CD4-positive, alpha-beta T cell (primary cell): ENCODE measurements around the gene ANKFN1. TPM values are rescaled to one million over a fixed set of nuclear protein-coding genes. Genes with fewer than 3 reads are reported as not detected.

ENCODE experiments used
- ATAC-seq: fragments of 200-7000 bp; cut with Tn5 transposase; one replicate; pipeline ENCODE4 v1.10.0; 2022; ENCODE audit warnings: mild to moderate bottlenecking; ENCODE audit not compliant: poor library complexity
- CTCF ChIA-PET: fragments of 350-600 bp; sonication (Branson Sonifier 250); formaldehyde crosslinking; loops from one replicate; lab custom pipeline; 2021; ENCODE audit warnings: antibody characterized with exemption, inconsistent platforms; lab: Charles Lee
- POLR2A ChIA-PET: fragments of 350-600 bp; sonication (Branson Sonifier 250); formaldehyde crosslinking; loops from one replicate; lab custom pipeline; 2021; ENCODE audit warnings: antibody characterized with exemption, inconsistent platforms; lab: Charles Lee
- DNase-seq, 14 experiments: peaks; one replicate each; pipeline ENCODE4 v3.0.0-alpha.2; 2013 to 2020; ENCODE audit warnings: mixed read lengths in 2 of 14
- H3K27ac ChIP-seq, 2 donors: one replicate each; pipeline versions ENCODE4 v1.5.1 to v1.7.0; 2013; ENCODE audit warnings: low read length in 2 of 2, low read depth in 1 of 2, mild to moderate bottlenecking in 1 of 2
- H3K27me3 ChIP-seq, 2 experiments: 1 replicate in 1 of 2; 2 replicates in 1 of 2; pipeline versions ENCODE4 v1.6.1 to v1.7.0; 2013; ENCODE audit warnings: low read length in 2 of 2, control low read depth in 1 of 2, mild to moderate bottlenecking in 1 of 2, moderate library complexity in 1 of 2; ENCODE audit not compliant: insufficient read depth in 2 of 2, control insufficient read depth in 1 of 2
- H3K36me3 ChIP-seq: one replicate; pipeline ENCODE4 v1.6.1; 2013; ENCODE audit warnings: low read length, control low read depth; ENCODE audit not compliant: insufficient read depth
- H3K4me1 ChIP-seq: one replicate; pipeline ENCODE4 v1.6.1; 2013; ENCODE audit warnings: low read length, control low read depth; ENCODE audit not compliant: insufficient read depth
- H3K4me3 ChIP-seq: one replicate; pipeline ENCODE4 v1.5.1; 2013; ENCODE audit warnings: mild to moderate bottlenecking, low read length, moderate library complexity
- H3K9me3 ChIP-seq, 2 experiments: 1 replicate in 1 of 2; 2 replicates in 1 of 2; pipeline versions ENCODE4 v1.6.1 to v1.7.0; 2013; ENCODE audit warnings: low read length in 2 of 2, mild to moderate bottlenecking in 2 of 2, control low read depth in 1 of 2, moderate library complexity in 1 of 2; ENCODE audit not compliant: control insufficient read depth in 1 of 2, insufficient read depth in 1 of 2
- H3K27ac Mint-ChIP-seq: one replicate; pipeline ENCODE4 v1.8.0; 2020; ENCODE audit warnings: mixed read lengths
- H3K27me3 Mint-ChIP-seq: one replicate; pipeline ENCODE4 v1.8.0; 2021; ENCODE audit warnings: mixed read lengths
- H3K36me3 Mint-ChIP-seq: one replicate; pipeline ENCODE4 v1.8.0; 2021; ENCODE audit warnings: low read depth, mixed read lengths
- H3K4me1 Mint-ChIP-seq: one replicate; pipeline ENCODE4 v1.8.0; 2021; ENCODE audit warnings: low read depth, mixed read lengths
- H3K4me3 Mint-ChIP-seq: one replicate; pipeline ENCODE4 v1.8.0; 2020; ENCODE audit warnings: mild to moderate bottlenecking, mixed read lengths
- H3K9me3 Mint-ChIP-seq: one replicate; pipeline ENCODE4 v1.8.0; 2020; ENCODE audit warnings: mixed read lengths
- intact Hi-C, 2 experiments: fragments of 100-400 bp; cut with DNase I in 1 of 2; cut with micrococcal nuclease in 1 of 2; formaldehyde crosslinking; loops; one replicate each; pipeline versions ENCODE4 v1.15.1 to v1.9.0; 2023 to 2025; cut with DNase I, micrococcal nuclease
- total RNA-seq, 174 experiments: library from RNA in 2 of 174; stranded (reverse) in 2 of 174; gene quantifications; one replicate each; pipeline ENCODE4 v1.2.3 and lab custom pipeline; 2021 to 2026
- TF ChIP-seq, protein P1 (sequence below): fragments of 200-600 bp; IDR thresholded peaks from one replicate; pipeline ENCODE4 v1.8.0; 2022; ENCODE audit warnings: antibody characterized with exemption, mild to moderate bottlenecking

The ANKFN1 gene
- total RNA-seq, 2 experiments from 2014 or later, result not detected

DNA sequence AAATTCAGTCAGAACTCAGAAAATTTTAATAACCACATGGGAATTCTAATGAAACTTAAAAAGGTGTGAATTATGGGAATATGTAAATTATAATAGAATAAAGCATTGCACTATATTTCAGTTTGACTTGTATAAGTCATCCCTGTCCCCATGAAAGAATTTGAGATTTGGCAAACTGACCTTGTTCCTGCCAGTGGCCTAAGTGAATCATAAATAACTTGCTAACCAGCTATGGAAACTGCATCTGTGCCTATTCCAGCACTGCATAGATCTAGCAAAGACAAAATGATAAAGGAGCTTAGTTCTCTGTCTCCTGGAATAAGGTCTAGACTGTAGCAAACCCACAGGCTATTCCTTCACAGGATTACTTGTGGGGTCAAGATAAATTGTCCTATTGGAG lies 333.5 kb downstream of the ANKFN1 start:
- H3K9me3 Mint-ChIP-seq, result no peaks in the 10 kb centered on the region
- no peak overlapping the region for H3K4me3 Mint-ChIP-seq
- ChIA-PET CTCF (interaction anchor here (1.3 kb wide), 1 partner anchor 13 kb away, joined by 3 read pairs; no protein-coding TSS in a partner anchor), POLR2A (no interaction called here)
- H3K27ac ChIP-seq, result no peak overlapping the region
- no peaks in the 10 kb centered on the region for H3K27me3 ChIP-seq
- ATAC-seq (no peak), DNase-seq (no peak)
- intact Hi-C loops, result loop anchor here in 1 of 2 experiments (10.0 kb wide), 1 partner anchor 642 kb away; no protein-coding TSS in a partner anchor
- TF ChIP-seq, protein P1, sequence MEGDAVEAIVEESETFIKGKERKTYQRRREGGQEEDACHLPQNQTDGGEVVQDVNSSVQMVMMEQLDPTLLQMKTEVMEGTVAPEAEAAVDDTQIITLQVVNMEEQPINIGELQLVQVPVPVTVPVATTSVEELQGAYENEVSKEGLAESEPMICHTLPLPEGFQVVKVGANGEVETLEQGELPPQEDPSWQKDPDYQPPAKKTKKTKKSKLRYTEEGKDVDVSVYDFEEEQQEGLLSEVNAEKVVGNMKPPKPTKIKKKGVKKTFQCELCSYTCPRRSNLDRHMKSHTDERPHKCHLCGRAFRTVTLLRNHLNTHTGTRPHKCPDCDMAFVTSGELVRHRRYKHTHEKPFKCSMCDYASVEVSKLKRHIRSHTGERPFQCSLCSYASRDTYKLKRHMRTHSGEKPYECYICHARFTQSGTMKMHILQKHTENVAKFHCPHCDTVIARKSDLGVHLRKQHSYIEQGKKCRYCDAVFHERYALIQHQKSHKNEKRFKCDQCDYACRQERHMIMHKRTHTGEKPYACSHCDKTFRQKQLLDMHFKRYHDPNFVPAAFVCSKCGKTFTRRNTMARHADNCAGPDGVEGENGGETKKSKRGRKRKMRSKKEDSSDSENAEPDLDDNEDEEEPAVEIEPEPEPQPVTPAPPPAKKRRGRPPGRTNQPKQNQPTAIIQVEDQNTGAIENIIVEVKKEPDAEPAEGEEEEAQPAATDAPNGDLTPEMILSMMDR, result no peak
- H3K4me1 Mint-ChIP-seq, result no peaks in the 10 kb centered on the region
- H3K27ac Mint-ChIP-seq, result no peak overlapping the region
- H3K27me3 Mint-ChIP-seq, result no peaks in the 10 kb centered on the region
- H3K4me1 ChIP-seq, result no peaks in the 10 kb centered on the region
- no peak overlapping the region for H3K4me3 ChIP-seq
- no peaks in the 10 kb centered on the region for H3K36me3 Mint-ChIP-seq
- H3K9me3 ChIP-seq, result no peaks in the 10 kb centered on the region
- H3K36me3 ChIP-seq, result no peaks in the 10 kb centered on the region

DNA sequence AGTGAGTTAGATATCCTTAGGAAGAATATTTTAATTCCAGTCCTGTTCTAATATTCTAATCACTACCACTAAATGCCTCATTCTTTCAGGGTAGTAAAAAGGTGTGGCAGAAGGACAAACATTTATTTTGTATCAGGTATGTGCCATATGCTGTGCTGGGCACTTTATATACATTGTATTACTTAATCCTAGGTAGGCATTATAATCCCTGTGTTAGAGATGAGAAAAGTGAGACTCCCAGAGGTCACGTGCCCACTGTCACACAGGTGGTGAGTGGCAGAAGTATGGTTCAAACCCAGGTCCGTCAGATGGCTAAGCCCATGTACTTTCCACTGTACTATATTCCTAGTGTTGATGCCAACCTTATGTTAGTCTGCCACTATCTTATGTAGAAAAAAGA lies 335.5 kb downstream of the ANKFN1 start:
- H3K27ac ChIP-seq, result no peak overlapping the region
- H3K36me3 ChIP-seq, result no peaks in the 10 kb centered on the region
- H3K4me1 ChIP-seq, result no peaks in the 10 kb centered on the region
- ATAC-seq (no peak), DNase-seq (no peak)
- no peaks in the 10 kb centered on the region for H3K36me3 Mint-ChIP-seq
- no peaks in the 10 kb centered on the region for H3K4me1 Mint-ChIP-seq
- no peak overlapping the region for H3K4me3 ChIP-seq
- POLR2A ChIA-PET, result no interaction called here
- intact Hi-C loops, result loop anchor here in 1 of 2 experiments (10.0 kb wide), 1 partner anchor 644 kb away; no protein-coding TSS in a partner anchor
- no peaks in the 10 kb centered on the region for H3K27me3 Mint-ChIP-seq
- no peaks in the 10 kb centered on the region for H3K9me3 Mint-ChIP-seq
- H3K27me3 ChIP-seq, result no peaks in the 10 kb centered on the region
- no peaks in the 10 kb centered on the region for H3K9me3 ChIP-seq
- H3K27ac Mint-ChIP-seq, result no peak overlapping the region
- TF ChIP-seq, protein P1, result no peak
- no peak overlapping the region for H3K4me3 Mint-ChIP-seq
- CTCF ChIA-PET, result no interaction called here

GRCh38 chr17:56489980-56490379 lies 336.7 kb downstream of the ANKFN1 start:
- no peak overlapping the region for H3K4me3 Mint-ChIP-seq
- POLR2A ChIA-PET, result no interaction called here
- no peaks in the 10 kb centered on the region for H3K9me3 Mint-ChIP-seq
- DNase-seq (no peak), ATAC-seq (no peak)
- H3K27ac Mint-ChIP-seq, result no peak overlapping the region
- H3K27me3 Mint-ChIP-seq, result no peaks in the 10 kb centered on the region
- Histone ChIP-seq H3K9me3 (no peaks in the 10 kb centered on the region), H3K4me3 (no peak overlapping the region), H3K36me3 (no peaks in the 10 kb centered on the region), H3K27me3 (no peaks in the 10 kb centered on the region), H3K27ac (no peak overlapping the region), H3K4me1 (no peaks in the 10 kb centered on the region)
- H3K4me1 Mint-ChIP-seq, result no peaks in the 10 kb centered on the region
- no peaks in the 10 kb centered on the region for H3K36me3 Mint-ChIP-seq
- CTCF ChIA-PET, result interaction anchor here (0.6 to 1.8 kb wide), 2 partner anchors 12 to 216 kb away, joined by 3 to 5 read pairs; no protein-coding TSS in a partner anchor
- intact Hi-C loops, result loop anchor here in 1 of 2 experiments (10.0 kb wide), 1 partner anchor 645 kb away; no protein-coding TSS in a partner anchor
- TF ChIP-seq, protein P1, result no peak
